GM23338 (cell line): ENCODE results near the gene ANGPT4.

ENCODE experiments used
- CTCF ChIP-seq, 2 experiments: fragments of 200-600 bp in 1 of 2; sonication (generic) in 1 of 2; conservative IDR thresholded peaks; 2 replicates each; pipeline versions ENCODE4 v1.5.1 to v1.6.1; 2016 to 2017; ENCODE audit warnings: antibody characterized with exemption in 2 of 2, low read depth in 2 of 2, mild to moderate bottlenecking in 2 of 2, moderate library complexity in 1 of 2
- EZH2 ChIP-seq: fragments of 200-600 bp; sonication (generic); IDR thresholded peaks from one replicate; pipeline ENCODE4 v1.8.0; 2017; ENCODE audit warnings: antibody characterized with exemption, mild to moderate bottlenecking, low read depth; ENCODE audit not compliant: unreplicated experiment
- EZH2phosphoT487 ChIP-seq: fragments of 200-600 bp; sonication (generic); IDR thresholded peaks from one replicate; pipeline ENCODE4 v1.8.1; 2018; ENCODE audit warnings: antibody characterized with exemption; ENCODE audit not compliant: unreplicated experiment
- JUNB ChIP-seq: IDR thresholded peaks from one replicate; pipeline ENCODE4 v1.6.1; 2016; ENCODE audit warnings: antibody characterized with exemption; ENCODE audit not compliant: unreplicated experiment
- POLR2AphosphoS5 ChIP-seq: IDR thresholded peaks from 2 replicates; pipeline ENCODE4 v1.6.1; 2016; ENCODE audit warnings: antibody characterized with exemption, low read depth
- REST ChIP-seq: IDR thresholded peaks from one replicate; pipeline ENCODE4 v1.6.1; 2018; ENCODE audit warnings: antibody characterized with exemption; ENCODE audit not compliant: unreplicated experiment
- ZNF331 ChIP-seq: fragments of 250-450 bp; sonication (Bioruptor Pico); IDR thresholded peaks from 2 replicates; pipeline ENCODE4 v1.5.0; 2020; ENCODE audit warnings: low read depth, mild to moderate bottlenecking, moderate library complexity

- TF ChIP-seq CTCF (conservative IDR thresholded peaks at IDR 0.05; ENCODE audit: low read depth in 2 of 2) = no peak
- no peak for TF ChIP-seq POLR2AphosphoS5
- TF ChIP-seq JUNB = no peak
- TF ChIP-seq REST = no peak
- no peak for TF ChIP-seq EZH2
- no peak for TF ChIP-seq ZNF331 (CRISPR knock-in tag)
- no peak for TF ChIP-seq EZH2phosphoT487
Observed at GRCh38 chr20:917416-917815, 1.3 kb upstream of the ANGPT4 start.
